ENCODE results near the gene PSMD6. TPM values are rescaled to one million over a fixed set of nuclear protein-coding genes. Genes with fewer than 3 reads are reported as not detected.
A peak's percentile ranks its signal among the peaks of the same experiment; 100 is the strongest.

PSMD6 gene
- total RNA-seq, 2 donors from 2014 or later, result 54.4 to 70.3 TPM

DNA sequence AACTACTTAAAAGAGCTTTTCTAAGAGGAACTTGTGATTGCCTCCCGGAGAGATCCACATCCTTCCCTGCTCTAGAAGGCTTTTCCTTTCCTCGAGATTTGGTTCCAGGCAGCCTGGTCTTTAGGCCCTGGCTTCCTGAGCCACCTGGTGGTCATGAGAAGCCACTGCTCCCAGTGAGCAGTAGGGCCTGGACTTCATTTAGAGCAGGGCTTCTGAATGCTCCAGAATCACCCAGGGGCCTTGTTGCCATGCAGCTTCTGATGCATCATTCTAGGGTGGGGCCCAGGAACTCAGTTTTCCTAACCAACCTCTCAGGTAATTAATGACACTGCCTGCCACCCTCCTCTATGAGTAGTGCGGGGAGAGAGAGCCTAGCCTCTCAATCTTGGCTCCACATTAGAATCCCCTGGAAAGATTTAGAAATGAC, 29.6 kb downstream of the PSMD6 start:
- Histone ChIP-seq H3K4me3 (no peak overlapping the region), H3K4me1 (ENCODE audit: control insufficient read depth in 1 of 2, low read depth in 2 of 2) (peaks cover 0 to 2% of the 10 kb centered on the region in 2 donors), H3K36me3 (peaks cover 45% of the 10 kb centered on the region), H3K27me3 (replicated peaks; ENCODE audit: insufficient read depth) (no peaks in the 10 kb centered on the region), H3K27ac (no peak overlapping the region), H3K9me3 (no peaks in the 10 kb centered on the region)
- DNase-seq (ENCODE audit: low spot score) (no peak), ATAC-seq (ENCODE audit: insufficient number of reproducible peaks, low FRiP score, low read depth) (peak; percentile 73)
- TF ChIP-seq, protein P1, sequence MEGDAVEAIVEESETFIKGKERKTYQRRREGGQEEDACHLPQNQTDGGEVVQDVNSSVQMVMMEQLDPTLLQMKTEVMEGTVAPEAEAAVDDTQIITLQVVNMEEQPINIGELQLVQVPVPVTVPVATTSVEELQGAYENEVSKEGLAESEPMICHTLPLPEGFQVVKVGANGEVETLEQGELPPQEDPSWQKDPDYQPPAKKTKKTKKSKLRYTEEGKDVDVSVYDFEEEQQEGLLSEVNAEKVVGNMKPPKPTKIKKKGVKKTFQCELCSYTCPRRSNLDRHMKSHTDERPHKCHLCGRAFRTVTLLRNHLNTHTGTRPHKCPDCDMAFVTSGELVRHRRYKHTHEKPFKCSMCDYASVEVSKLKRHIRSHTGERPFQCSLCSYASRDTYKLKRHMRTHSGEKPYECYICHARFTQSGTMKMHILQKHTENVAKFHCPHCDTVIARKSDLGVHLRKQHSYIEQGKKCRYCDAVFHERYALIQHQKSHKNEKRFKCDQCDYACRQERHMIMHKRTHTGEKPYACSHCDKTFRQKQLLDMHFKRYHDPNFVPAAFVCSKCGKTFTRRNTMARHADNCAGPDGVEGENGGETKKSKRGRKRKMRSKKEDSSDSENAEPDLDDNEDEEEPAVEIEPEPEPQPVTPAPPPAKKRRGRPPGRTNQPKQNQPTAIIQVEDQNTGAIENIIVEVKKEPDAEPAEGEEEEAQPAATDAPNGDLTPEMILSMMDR (IDR thresholded peaks at IDR 0.05), result peak; percentile 96

DNA sequence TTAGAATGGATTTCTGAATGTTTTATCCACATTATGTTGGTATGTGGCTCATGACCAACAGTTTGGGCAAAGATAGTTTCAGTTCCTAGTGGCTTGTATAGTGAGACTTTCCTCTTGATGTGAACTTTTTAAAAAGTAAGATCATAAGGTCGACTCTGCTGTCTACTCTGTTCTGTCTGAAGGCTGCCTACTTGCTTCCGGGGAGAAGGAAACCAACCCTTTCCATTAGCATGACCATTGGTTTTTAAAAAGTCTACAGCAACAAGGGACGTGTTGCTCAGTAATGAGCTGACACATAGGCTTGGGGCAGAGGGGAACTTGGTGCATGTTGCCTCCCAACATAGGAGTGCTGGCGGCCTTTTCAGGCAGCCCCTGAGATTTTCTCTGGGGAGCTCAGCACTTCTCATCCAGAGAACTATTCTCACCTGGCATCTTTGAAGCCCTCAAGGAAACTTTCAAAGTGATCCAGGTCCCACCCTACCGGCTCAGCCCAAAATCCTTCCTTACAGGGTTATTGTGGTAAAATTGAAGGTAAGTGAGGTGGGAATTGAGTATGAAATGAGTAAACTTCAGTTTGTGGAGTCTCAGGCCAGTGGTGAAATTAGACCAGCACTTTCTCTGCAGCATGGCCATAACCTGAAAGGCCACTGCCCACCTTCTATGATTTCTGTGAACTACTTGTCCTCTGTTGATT, 30.6 kb downstream of the PSMD6 start:
- no peak for ATAC-seq (ENCODE audit: insufficient number of reproducible peaks, low FRiP score, low read depth)
- no peak overlapping the region for H3K27ac ChIP-seq
- H3K27me3 ChIP-seq (replicated peaks; ENCODE audit: insufficient read depth), result no peaks in the 10 kb centered on the region
- peaks cover 0 to 2% of the 10 kb centered on the region in 2 donors for H3K4me1 ChIP-seq (ENCODE audit: control insufficient read depth in 1 of 2, low read depth in 2 of 2)
- TF ChIP-seq, protein P1 (IDR thresholded peaks at IDR 0.05), result no peak
- no peak overlapping the region for H3K4me3 ChIP-seq
- DNase-seq (ENCODE audit: low spot score), result no peak
- H3K36me3 ChIP-seq, result peaks cover 48% of the 10 kb centered on the region
- H3K9me3 ChIP-seq, result no peaks in the 10 kb centered on the region

DNA sequence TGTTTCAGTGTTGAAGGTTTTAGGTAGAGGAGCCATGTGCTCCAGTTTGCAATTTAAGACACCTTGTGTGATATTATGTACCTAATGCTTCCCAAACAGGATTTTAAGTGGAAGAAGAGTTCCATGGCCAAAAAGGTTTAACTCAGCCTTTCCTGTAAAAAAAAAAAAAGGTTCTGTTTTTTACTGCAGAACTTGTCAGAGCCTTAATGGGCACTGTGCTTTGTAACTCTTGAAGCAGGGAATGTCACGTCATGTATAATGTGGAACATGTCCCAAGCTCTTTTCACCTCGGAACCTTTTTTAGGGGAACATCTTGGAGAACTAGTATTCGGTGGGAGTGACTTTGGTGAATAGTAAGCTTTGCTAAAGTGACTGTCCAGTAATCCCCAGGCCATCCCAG, 31.6 kb downstream of the PSMD6 start:
- Histone ChIP-seq H3K36me3 (peaks cover 48% of the 10 kb centered on the region), H3K4me3 (no peak overlapping the region), H3K9me3 (no peaks in the 10 kb centered on the region), H3K4me1 (ENCODE audit: control insufficient read depth in 1 of 2, low read depth in 2 of 2) (peaks cover 0 to 2% of the 10 kb centered on the region in 2 donors), H3K27ac (no peak overlapping the region), H3K27me3 (replicated peaks; ENCODE audit: insufficient read depth) (no peaks in the 10 kb centered on the region)
- ATAC-seq (ENCODE audit: insufficient number of reproducible peaks, low FRiP score, low read depth) (no peak), DNase-seq (ENCODE audit: low spot score) (no peak)
- TF ChIP-seq, protein P1 (IDR thresholded peaks at IDR 0.05), result no peak

DNA sequence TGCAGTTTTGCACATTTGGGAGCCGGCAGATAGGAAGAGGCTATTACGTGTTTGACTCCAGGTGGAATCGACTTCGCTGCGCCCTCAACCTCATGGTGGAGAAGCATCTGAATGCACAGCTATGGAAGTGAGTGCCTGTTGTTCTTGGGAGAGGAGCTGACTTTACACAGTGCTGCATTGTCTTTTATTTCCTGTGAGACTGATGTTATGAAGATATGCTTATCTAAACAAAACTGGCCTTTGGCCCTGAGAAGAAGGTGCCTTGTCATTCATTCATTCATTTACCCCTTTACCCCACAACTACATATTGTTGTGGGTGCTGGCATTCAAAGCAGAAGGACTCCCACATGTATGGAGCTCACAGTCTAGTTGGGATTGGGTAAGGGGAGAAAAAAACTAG, 32.6 kb downstream of the PSMD6 start:
- Histone ChIP-seq H3K4me1 (ENCODE audit: control insufficient read depth in 1 of 2, low read depth in 2 of 2) (peaks cover 0 to 2% of the 10 kb centered on the region in 2 donors), H3K4me3 (no peak overlapping the region), H3K36me3 (peaks cover 42% of the 10 kb centered on the region), H3K27me3 (replicated peaks; ENCODE audit: insufficient read depth) (no peaks in the 10 kb centered on the region), H3K9me3 (no peaks in the 10 kb centered on the region), H3K27ac (no peak overlapping the region)
- ATAC-seq (ENCODE audit: insufficient number of reproducible peaks, low FRiP score, low read depth) (no peak), DNase-seq (ENCODE audit: low spot score) (no peak)
- TF ChIP-seq, protein P1 (IDR thresholded peaks at IDR 0.05), result no peak

DNA sequence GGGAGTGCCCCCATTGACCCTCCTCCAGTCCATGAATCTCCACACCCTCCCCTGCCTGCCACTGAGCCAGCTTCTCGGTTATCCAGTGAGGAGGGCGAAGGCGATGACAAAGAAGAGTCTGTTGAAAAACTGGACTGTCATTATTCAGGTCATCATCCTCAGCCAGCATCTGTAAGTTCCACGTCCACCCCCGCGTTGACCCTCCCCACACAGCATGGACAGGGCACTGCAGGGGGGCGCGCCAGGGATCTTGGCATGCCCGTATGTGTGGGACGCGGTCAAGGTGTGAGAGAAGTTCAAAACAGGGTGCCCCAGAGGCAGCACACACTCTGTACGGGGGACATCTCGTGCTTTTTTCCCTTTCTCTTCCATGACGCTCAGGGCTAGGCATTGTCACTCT, 33.1 kb downstream of the PSMD6 start:
- peaks cover 37% of the 10 kb centered on the region for H3K36me3 ChIP-seq
- no peaks in the 10 kb centered on the region for H3K27me3 ChIP-seq (replicated peaks; ENCODE audit: insufficient read depth)
- no peak for DNase-seq (ENCODE audit: low spot score)
- H3K27ac ChIP-seq, result no peak overlapping the region
- no peaks in the 10 kb centered on the region for H3K9me3 ChIP-seq
- ATAC-seq (ENCODE audit: insufficient number of reproducible peaks, low FRiP score, low read depth), result no peak
- TF ChIP-seq, protein P1 (IDR thresholded peaks at IDR 0.05), result no peak
- no peak overlapping the region for H3K4me3 ChIP-seq
- H3K4me1 ChIP-seq (ENCODE audit: control insufficient read depth in 1 of 2, low read depth in 2 of 2), result peaks cover 0 to 2% of the 10 kb centered on the region in 2 donors

All from thoracic aorta (tissue), 2 donors.